ENCODE measurements around the gene MPIG6B. TPM values are rescaled to one million over a fixed set of nuclear protein-coding genes. Genes with fewer than 3 reads are reported as not detected.
A peak's percentile ranks its signal among the peaks of the same experiment; 100 is the strongest.

Gene MPIG6B
- total RNA-seq, 4 donors from 2014 or later, result not detected

DNA sequence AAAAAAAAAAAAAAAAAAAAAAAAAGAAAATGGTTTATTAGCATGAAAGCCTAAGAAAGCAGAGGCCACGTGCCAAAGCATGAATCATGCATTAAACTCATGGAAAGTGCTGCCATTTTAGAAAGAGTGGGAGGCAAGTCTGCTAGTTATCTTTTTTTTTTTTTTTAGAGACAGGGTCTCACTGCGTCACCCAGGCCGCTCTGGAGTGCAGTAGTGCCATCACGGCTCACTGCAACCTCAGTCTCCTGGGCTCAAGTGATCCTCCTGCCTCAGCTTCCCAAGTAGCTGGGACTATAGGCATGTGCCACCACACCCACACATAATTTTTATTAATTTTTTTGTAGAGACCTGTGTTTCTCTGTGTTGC is 48.8 kb downstream of the MPIG6B start:
- H3K27me3 ChIP-seq, result no peaks in the 10 kb centered on the region
- TF ChIP-seq, protein P1, sequence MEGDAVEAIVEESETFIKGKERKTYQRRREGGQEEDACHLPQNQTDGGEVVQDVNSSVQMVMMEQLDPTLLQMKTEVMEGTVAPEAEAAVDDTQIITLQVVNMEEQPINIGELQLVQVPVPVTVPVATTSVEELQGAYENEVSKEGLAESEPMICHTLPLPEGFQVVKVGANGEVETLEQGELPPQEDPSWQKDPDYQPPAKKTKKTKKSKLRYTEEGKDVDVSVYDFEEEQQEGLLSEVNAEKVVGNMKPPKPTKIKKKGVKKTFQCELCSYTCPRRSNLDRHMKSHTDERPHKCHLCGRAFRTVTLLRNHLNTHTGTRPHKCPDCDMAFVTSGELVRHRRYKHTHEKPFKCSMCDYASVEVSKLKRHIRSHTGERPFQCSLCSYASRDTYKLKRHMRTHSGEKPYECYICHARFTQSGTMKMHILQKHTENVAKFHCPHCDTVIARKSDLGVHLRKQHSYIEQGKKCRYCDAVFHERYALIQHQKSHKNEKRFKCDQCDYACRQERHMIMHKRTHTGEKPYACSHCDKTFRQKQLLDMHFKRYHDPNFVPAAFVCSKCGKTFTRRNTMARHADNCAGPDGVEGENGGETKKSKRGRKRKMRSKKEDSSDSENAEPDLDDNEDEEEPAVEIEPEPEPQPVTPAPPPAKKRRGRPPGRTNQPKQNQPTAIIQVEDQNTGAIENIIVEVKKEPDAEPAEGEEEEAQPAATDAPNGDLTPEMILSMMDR (IDR thresholded peaks at IDR 0.05), result no peak
- TF ChIP-seq EP300 (IDR thresholded peaks at IDR 0.05) (no peak), POLR2A (IDR thresholded peaks at IDR 0.05) (no peak)
- WGBS, 2 donors, result 63 to 64% methylated on average over 4 of the region's 4 CpGs
- no peak overlapping the region for H3K27ac ChIP-seq
- H3K9me3 ChIP-seq, result no peaks in the 10 kb centered on the region
- peaks cover 0 to 4% (median 4%) of the 10 kb centered on the region in 4 donors for H3K4me1 ChIP-seq
- DNase-seq (ENCODE audit: low spot score in 2 of 2), result no peak
- no peak overlapping the region for H3K4me3 ChIP-seq
- no peaks in the 10 kb centered on the region for H3K36me3 ChIP-seq

DNA sequence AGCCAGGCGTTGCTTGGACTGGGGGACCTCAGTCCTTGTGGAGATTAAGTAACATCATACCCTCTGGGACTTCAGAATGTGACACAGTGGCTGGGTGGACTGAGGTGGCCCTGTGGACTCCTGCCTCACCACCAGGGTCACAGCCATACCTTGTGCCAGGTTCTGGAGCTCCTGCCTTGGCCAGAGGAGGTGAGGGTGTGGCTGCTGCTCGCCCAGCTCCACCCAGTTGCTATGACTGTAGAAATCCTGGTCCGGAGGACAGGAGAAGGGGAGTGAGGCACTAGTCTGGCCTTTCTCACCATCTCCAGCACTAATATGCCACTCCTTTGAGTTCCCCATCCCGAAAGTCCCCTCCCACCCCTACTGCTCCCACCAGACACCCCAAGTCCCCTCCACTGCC is 52.0 kb downstream of the MPIG6B start:
- WGBS, 2 donors, result 81 to 92% methylated on average over 4 of the region's 4 CpGs
- no peak for TF ChIP-seq POLR2A (IDR thresholded peaks at IDR 0.05)
- TF ChIP-seq, protein P1 (IDR thresholded peaks at IDR 0.05), result no peak
- no peak for TF ChIP-seq EP300 (IDR thresholded peaks at IDR 0.05)
- H3K4me3 ChIP-seq, result no peak overlapping the region
- H3K4me1 ChIP-seq, result peaks cover 0 to 10% (median 9%) of the 10 kb centered on the region in 4 donors
- DNase-seq (ENCODE audit: low spot score in 2 of 2), result no peak
- H3K27me3 ChIP-seq, result no peaks in the 10 kb centered on the region
- no peak overlapping the region for H3K27ac ChIP-seq
- peaks cover 0 to 26% (median 14%) of the 10 kb centered on the region in 3 donors for H3K36me3 ChIP-seq
- H3K9me3 ChIP-seq, result no peaks in the 10 kb centered on the region

GRCh38 chr6:31775633-31776484 is 52.7 kb downstream of the MPIG6B start:
- TF ChIP-seq POLR2A (IDR thresholded peaks at IDR 0.05) (no peak), EP300 (IDR thresholded peaks at IDR 0.05) (no peak)
- TF ChIP-seq, protein P1 (IDR thresholded peaks at IDR 0.05), result no peak
- H3K9me3 ChIP-seq, result no peaks in the 10 kb centered on the region
- 86 to 91% methylated on average over 25 to 31 of the region's 32 CpGs for WGBS, 2 donors
- H3K4me3 ChIP-seq, result no peak overlapping the region
- no peaks in the 10 kb centered on the region for H3K27me3 ChIP-seq
- peaks cover 0 to 10% (median 9%) of the 10 kb centered on the region in 4 donors for H3K4me1 ChIP-seq
- peak overlapping the region in 1 of 4 donors; percentile 32 for H3K27ac ChIP-seq
- peaks cover 0 to 32% (median 15%) of the 10 kb centered on the region in 3 donors for H3K36me3 ChIP-seq
- no peak for DNase-seq (ENCODE audit: low spot score in 2 of 2)

Small RNAs within 50 kb of the gene (small RNA-seq; reads per million reads assigned to genes)
- gene LY6G6D (not detected), gene MIR4646 (not detected), gene MSH5-SAPCD1 (not detected), gene RNU6-850P (not detected), gene SAPCD1 (not detected)

Other genes starting within 250 kb of the MPIG6B start
- 1 to 10 TPM; 1.0 to 8.0 (median 4.1) TPM for gene MICB, start 225.2 kb upstream of the MPIG6B start, total RNA-seq
- not detected for gene MCCD1, start 194.4 kb upstream of the MPIG6B start, total RNA-seq
- gene DDX39B, start 181.4 kb upstream of the MPIG6B start, total RNA-seq, result 100 to 1,000 TPM; 306 to 436 (median 358) TPM
- 1 to 10 TPM in 3 of 4 donors, under 1 TPM in 1; 0.60 to 3.8 (median 2.2) TPM for gene ATP6V1G2, start 176.8 kb upstream of the MPIG6B start, total RNA-seq
- gene NFKBIL1, start 175.8 kb upstream of the MPIG6B start, total RNA-seq, result 10 to 100 TPM; 26.2 to 30.2 (median 27.7) TPM
- not detected for gene LTA, start 151.1 kb upstream of the MPIG6B start, total RNA-seq
- gene TNF, start 147.8 kb upstream of the MPIG6B start, total RNA-seq, result not detected
- gene LTB, start 140.9 kb upstream of the MPIG6B start, total RNA-seq, result not detected
- gene LST1, start 137.1 kb upstream of the MPIG6B start, total RNA-seq, result 10 to 100 TPM; 15.7 to 86.5 (median 20.8) TPM
- gene NCR3, start 130.4 kb upstream of the MPIG6B start, total RNA-seq, result not detected
- 10 to 100 TPM; 27.1 to 66.3 (median 50.4) TPM for gene AIF1, start 108.1 kb upstream of the MPIG6B start, total RNA-seq
- 100 to 1,000 TPM in 2 of 4 donors, 10 to 100 TPM in 2; 71.4 to 113 (median 88.0) TPM for gene PRRC2A, start 102.7 kb upstream of the MPIG6B start, total RNA-seq
- gene BAG6, start 70.7 kb upstream of the MPIG6B start, total RNA-seq, result 100 to 1,000 TPM; 189 to 228 (median 210) TPM
- gene APOM, start 67.5 kb upstream of the MPIG6B start, total RNA-seq, result 1 to 10 TPM in 1 of 4 donors, under 1 TPM in 2, not detected in 1; 0.63 to 2.0 (median 0.90) TPM
- gene C6orf47, start 62.6 kb upstream of the MPIG6B start, total RNA-seq, result 10 to 100 TPM; 13.8 to 23.3 (median 20.5) TPM
- gene GPANK1, start 58.4 kb upstream of the MPIG6B start, total RNA-seq, result 10 to 100 TPM; 18.8 to 30.0 (median 26.5) TPM
- 100 to 1,000 TPM; 183 to 207 (median 188) TPM for gene CSNK2B, start 57.3 kb upstream of the MPIG6B start, total RNA-seq
- gene LY6G5B, start 53.4 kb upstream of the MPIG6B start, total RNA-seq, result 10 to 100 TPM in 2 of 4 donors, 1 to 10 TPM in 2; 7.6 to 13.0 (median 9.8) TPM
- under 1 TPM in 1 of 4 donors, not detected in 3; 0.84 TPM for gene LY6G5C, start 42.3 kb upstream of the MPIG6B start, total RNA-seq
- 10 to 100 TPM; 37.1 to 62.1 (median 49.9) TPM for gene ABHD16A, start 20.0 kb upstream of the MPIG6B start, total RNA-seq
- not detected for gene LY6G6F, start 16.5 kb upstream of the MPIG6B start, total RNA-seq
- not detected for gene LY6G6D, start 8.0 kb upstream of the MPIG6B start, total RNA-seq
- gene LY6G6C, start 1.6 kb upstream of the MPIG6B start, total RNA-seq, result not detected
- 100 to 1,000 TPM; 134 to 193 (median 166) TPM for gene DDAH2, start 5.9 kb downstream of the MPIG6B start, total RNA-seq
- 100 to 1,000 TPM; 216 to 341 (median 246) TPM for gene CLIC1, start 13.2 kb downstream of the MPIG6B start, total RNA-seq
- 10 to 100 TPM; 12.2 to 25.5 (median 18.4) TPM for gene MSH5, start 16.6 kb downstream of the MPIG6B start, total RNA-seq
- 1 to 10 TPM in 3 of 4 donors, not detected in 1; 1.5 to 5.5 (median 4.8) TPM for gene SAPCD1, start 39.3 kb downstream of the MPIG6B start, total RNA-seq
- gene VWA7, start 54.0 kb downstream of the MPIG6B start, total RNA-seq, result under 1 TPM; 0.21 to 0.66 (median 0.35) TPM
- gene VARS1, start 72.4 kb downstream of the MPIG6B start, total RNA-seq, result 10 to 100 TPM; 40.8 to 58.6 (median 50.1) TPM
- 10 to 100 TPM; 23.9 to 31.8 (median 28.4) TPM for gene LSM2, start 83.6 kb downstream of the MPIG6B start, total RNA-seq
- gene HSPA1L, start 91.9 kb downstream of the MPIG6B start, total RNA-seq, result 1 to 10 TPM in 2 of 4 donors, under 1 TPM in 2; 0.20 to 2.4 (median 1.2) TPM
- gene HSPA1A, start 92.2 kb downstream of the MPIG6B start, total RNA-seq, result 100 to 1,000 TPM; 170 to 304 (median 221) TPM
- 100 to 1,000 TPM; 134 to 186 (median 168) TPM for gene HSPA1B, start 104.4 kb downstream of the MPIG6B start, total RNA-seq
- gene NEU1, start 139.4 kb downstream of the MPIG6B start, total RNA-seq, result 10 to 100 TPM; 25.8 to 44.6 (median 33.8) TPM
- under 1 TPM in 3 of 4 donors, not detected in 1; 0.22 to 0.84 (median 0.59) TPM for gene SLC44A4, start 155.6 kb downstream of the MPIG6B start, total RNA-seq
- 10 to 100 TPM; 38.2 to 63.9 (median 46.8) TPM for gene EHMT2, start 174.3 kb downstream of the MPIG6B start, total RNA-seq
- 1 to 10 TPM in 3 of 4 donors, under 1 TPM in 1; 0.63 to 3.5 (median 2.9) TPM for gene ZBTB12, start 178.7 kb downstream of the MPIG6B start, total RNA-seq
- gene C2, start 204.3 kb downstream of the MPIG6B start, total RNA-seq, result 10 to 100 TPM in 1 of 4 donors, 1 to 10 TPM in 3; 4.6 to 17.4 (median 6.1) TPM
- gene CFB, start 222.7 kb downstream of the MPIG6B start, total RNA-seq, result 10 to 100 TPM; 15.7 to 66.5 (median 26.2) TPM
- gene NELFE, start 235.6 kb downstream of the MPIG6B start, total RNA-seq, result 100 to 1,000 TPM in 1 of 4 donors, 10 to 100 TPM in 3; 74.1 to 101 (median 88.6) TPM
- gene SKIC2, start 235.8 kb downstream of the MPIG6B start, total RNA-seq, result 10 to 100 TPM; 47.1 to 83.1 (median 48.2) TPM
- 10 to 100 TPM; 16.2 to 46.1 (median 34.3) TPM for gene DXO, start 248.8 kb downstream of the MPIG6B start, total RNA-seq

All from tibial nerve (tissue), 4 donors.